Psoas muscle (tissue), 8 donors: ENCODE data around the gene PHYHIPL. TPM values are rescaled to one million over a fixed set of nuclear protein-coding genes. Genes with fewer than 3 reads are reported as not detected.
"Not testable (repeated sequence)": the region's sequence is repeated elsewhere in the genome, so short reads cannot be mapped to it uniquely, and the experiment has no call there.

Source experiments
- ATAC-seq, 4 donors: fragments of 200-7000 bp; cut with Tn5 transposase; one replicate each; pipeline ENCODE4 v1.9.1; 2020; ENCODE audit warnings: moderate library complexity in 3 of 4, mild to moderate bottlenecking in 2 of 4
- DNase-seq, 2 donors: peaks; one replicate each; pipeline ENCODE4 v3.0.0-alpha.2; 2020
- H3K27ac ChIP-seq: fragments of 200-600 bp; one replicate; pipeline ENCODE4 v1.8.0; 2022
- H3K27me3 ChIP-seq, 3 donors: fragments of 200-600 bp in 1 of 3; one replicate each; pipeline versions ENCODE4 v1.6.1 to v1.8.0; 2013 to 2022; ENCODE audit warnings: low read length in 2 of 3, mild to moderate bottlenecking in 2 of 3, moderate library complexity in 1 of 3; ENCODE audit not compliant: insufficient read depth in 3 of 3
- H3K36me3 ChIP-seq, 2 donors: fragments of 200-600 bp in 1 of 2; one replicate each; pipeline versions ENCODE4 v1.6.1 to v1.8.0; 2013 to 2022; ENCODE audit warnings: low read depth in 1 of 2, mild to moderate bottlenecking in 1 of 2, moderate library complexity in 1 of 2; ENCODE audit not compliant: insufficient read depth in 1 of 2
- H3K4me1 ChIP-seq: fragments of 200-600 bp; one replicate; pipeline ENCODE4 v1.8.0; 2022
- H3K4me3 ChIP-seq: fragments of 200-600 bp; one replicate; pipeline ENCODE4 v1.8.0; 2022; ENCODE audit warnings: mild to moderate bottlenecking
- H3K9me3 ChIP-seq: fragments of 200-600 bp; one replicate; pipeline ENCODE4 v1.8.0; 2022
- CTCF ChIP-seq: fragments of 200-600 bp; IDR thresholded peaks from one replicate; pipeline ENCODE4 v1.8.0; 2022; ENCODE audit warnings: antibody characterized with exemption
- WGBS, 3 donors: extraction: QIAGEN DNeasy Blood & Tissue Kit; methylation state at CpG; one replicate each; pipeline versions ENCODE4 v1.1.6 to v1.1.7; 2013; 5-methylcytosine and 5-hydroxymethylcytosine counted together
- intact Hi-C, 2 donors: fragments of 100-400 bp; cut with DNase I; formaldehyde crosslinking; loops; one replicate each; pipeline versions ENCODE4 v1.11.0 to v1.14.2; 2022
- polyA plus RNA-seq, 3 donors: library from polyadenylated mRNA; stranded (reverse); fragments of 200-250 nt; gene quantifications; one replicate each; pipeline ENCODE4 v1.2.3, GENCODE V29; 2013
- total RNA-seq, 4 donors: library from RNA; stranded (reverse); fragmentation: NEBNext Ultra II Directional in 2 of 4; extraction: Animal tissue kit (Norgen Biotek cat#: 25700) in 2 of 4; gene quantifications; one replicate each; pipeline versions ENCODE4 v1.2.1 to v1.2.4, GENCODE V29; 2021 to 2023
- donor health status: healthy with polysubstance abuse.
- donor health status: DM: no; HTN: no; CAD: no; lungs with moderate emphysema.
- donor health status: Bipolar disorder and iron deficiency.
- donor health status: healthy.
- donor health status: DM: yes; HTN: yes; CAD: no.
- donor health status: DM: no; HTN: no; CAD: no.
- donor health status: DM: no; HTN: no; CAD: no.
- donor health status: DM: yes; HTN: yes; CAD: no.

The PHYHIPL gene
- total and polyA plus RNA-seq, 7 donors, result 0.04 to 0.32 (median 0.10) TPM; not detected in 2

GRCh38 chr10:59222788-59223187 lies 46.3 kb downstream of the PHYHIPL start:
- no peak for DNase-seq
- intact Hi-C loops, result no loop called here
- ATAC-seq, result no peak

GRCh38 chr10:59223597-59223996 lies 47.2 kb downstream of the PHYHIPL start:
- H3K4me1 ChIP-seq, H3K27me3 ChIP-seq, H3K27ac ChIP-seq, H3K9me3 ChIP-seq, H3K4me3 ChIP-seq, H3K36me3 ChIP-seq, ATAC-seq, intact Hi-C loops, DNase-seq: not testable (repeated sequence)
- 92 to 94% (median 92%) methylated on average over 2 of the region's 2 CpGs for WGBS, 3 donors

More at GRCh38 chr10:59222788-59223187, 46.3 kb downstream of the PHYHIPL start:
- Histone ChIP-seq H3K36me3 (no peaks in the 10 kb centered on the region), H3K27ac (no peak overlapping the region), H3K4me1 (no peaks in the 10 kb centered on the region), H3K9me3 (no peaks in the 10 kb centered on the region), H3K4me3 (no peak overlapping the region), H3K27me3 (no peaks in the 10 kb centered on the region)
- TF ChIP-seq CTCF, result no peak

GRCh38 chr10:59225211-59225610 lies 48.8 kb downstream of the PHYHIPL start:
- DNase-seq, result no peak
- intact Hi-C loops, result no loop called here
- Histone ChIP-seq H3K27ac (no peak overlapping the region), H3K4me3 (no peak overlapping the region), H3K4me1 (no peaks in the 10 kb centered on the region), H3K27me3 (no peaks in the 10 kb centered on the region), H3K36me3 (no peaks in the 10 kb centered on the region), H3K9me3 (no peaks in the 10 kb centered on the region)
- TF ChIP-seq CTCF, result no peak
- no peak for ATAC-seq

- 85 to 92% (median 88%) methylated on average over 3 of the region's 3 CpGs for WGBS, 3 donors
- H3K27ac ChIP-seq, result no peak overlapping the region
- no peak for ATAC-seq
- H3K9me3 ChIP-seq, result no peaks in the 10 kb centered on the region
- no peaks in the 10 kb centered on the region for H3K27me3 ChIP-seq
- no peaks in the 10 kb centered on the region for H3K36me3 ChIP-seq
- intact Hi-C loops, result no loop called here
- no peak overlapping the region for H3K4me3 ChIP-seq
- no peak for TF ChIP-seq CTCF
- no peak for DNase-seq
- no peaks in the 10 kb centered on the region for H3K4me1 ChIP-seq
Measured at GRCh38 chr10:59227136-59227673, 50.8 kb downstream of the PHYHIPL start.

GRCh38 chr10:59229441-59229840 lies 53.0 kb downstream of the PHYHIPL start:
- no peaks in the 10 kb centered on the region for H3K36me3 ChIP-seq
- DNase-seq (no peak), ATAC-seq (no peak)
- intact Hi-C loops, result no loop called here
- TF ChIP-seq CTCF, result no peak
- no peaks in the 10 kb centered on the region for H3K27me3 ChIP-seq
- H3K4me3 ChIP-seq, result no peak overlapping the region
- 94 to 97% (median 96%) methylated on average over 4 of the region's 4 CpGs for WGBS, 3 donors
- H3K9me3 ChIP-seq, result no peaks in the 10 kb centered on the region
- H3K4me1 ChIP-seq, result no peaks in the 10 kb centered on the region
- H3K27ac ChIP-seq, result no peak overlapping the region
